ENCODE data around the gene CD19. TPM values are rescaled to one million over a fixed set of nuclear protein-coding genes. Genes with fewer than 3 reads are reported as not detected.
"Not testable (repeated sequence)": the region's sequence is repeated elsewhere in the genome, so short reads cannot be mapped to it uniquely, and the experiment has no call there.

The CD19 gene
- 10 to 100 TPM in 1 of 4 donors, 1 to 10 TPM in 1, not detected in 2; 6.3 to 85.8 TPM for total RNA-seq

- Histone ChIP-seq H3K36me3 (no peaks in the 10 kb centered on the region), H3K27ac (peak within 1 kb of the TSS in 2 of 4 donors; percentile 74 to 82), H3K9me3 (no peaks in the 10 kb centered on the region), H3K4me3 (peak within 1 kb of the TSS in 2 of 4 donors; percentile 40 to 51), H3K4me1 (peaks cover 0 to 11% (median 4%) of the 10 kb centered on the region in 4 donors), H3K27me3 (no peaks in the 10 kb centered on the region)
- TF ChIP-seq, protein P1, sequence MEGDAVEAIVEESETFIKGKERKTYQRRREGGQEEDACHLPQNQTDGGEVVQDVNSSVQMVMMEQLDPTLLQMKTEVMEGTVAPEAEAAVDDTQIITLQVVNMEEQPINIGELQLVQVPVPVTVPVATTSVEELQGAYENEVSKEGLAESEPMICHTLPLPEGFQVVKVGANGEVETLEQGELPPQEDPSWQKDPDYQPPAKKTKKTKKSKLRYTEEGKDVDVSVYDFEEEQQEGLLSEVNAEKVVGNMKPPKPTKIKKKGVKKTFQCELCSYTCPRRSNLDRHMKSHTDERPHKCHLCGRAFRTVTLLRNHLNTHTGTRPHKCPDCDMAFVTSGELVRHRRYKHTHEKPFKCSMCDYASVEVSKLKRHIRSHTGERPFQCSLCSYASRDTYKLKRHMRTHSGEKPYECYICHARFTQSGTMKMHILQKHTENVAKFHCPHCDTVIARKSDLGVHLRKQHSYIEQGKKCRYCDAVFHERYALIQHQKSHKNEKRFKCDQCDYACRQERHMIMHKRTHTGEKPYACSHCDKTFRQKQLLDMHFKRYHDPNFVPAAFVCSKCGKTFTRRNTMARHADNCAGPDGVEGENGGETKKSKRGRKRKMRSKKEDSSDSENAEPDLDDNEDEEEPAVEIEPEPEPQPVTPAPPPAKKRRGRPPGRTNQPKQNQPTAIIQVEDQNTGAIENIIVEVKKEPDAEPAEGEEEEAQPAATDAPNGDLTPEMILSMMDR (IDR thresholded peaks at IDR 0.05) = no peak
- no peak for TF ChIP-seq POLR2A (IDR thresholded peaks at IDR 0.05)
- DNase-seq = peak in 2 of 3 donors; percentile 75 to 78
These were observed at the start of gene CD19 for GRCh38 chr16:28931801-28932225. Gene CD19, plus strand, starts transcription at chr16:28931971. Its CDS starts 30 bp downstream, at chr16:28932001.

- no peak overlapping the region for H3K27ac ChIP-seq
- DNase-seq = no peak
- TF ChIP-seq POLR2A (IDR thresholded peaks at IDR 0.05) = no peak
- TF ChIP-seq, protein P1 (IDR thresholded peaks at IDR 0.05) = no peak
These were observed 49.1 kb upstream of the CD19 start for GRCh38 chr16:28882551-28883160.

GRCh38 chr16:28883221-28883996 lies 48.4 kb upstream of the CD19 start:
- Histone ChIP-seq H3K4me1 (peaks cover 0 to 15% (median 6%) of the 10 kb centered on the region in 4 donors), H3K27ac (no peak overlapping the region), H3K27me3 (no peaks in the 10 kb centered on the region), H3K4me3 (no peak overlapping the region), H3K36me3 (no peaks in the 10 kb centered on the region), H3K9me3 (no peaks in the 10 kb centered on the region)
- no peak for TF ChIP-seq POLR2A (IDR thresholded peaks at IDR 0.05)
- TF ChIP-seq, protein P1 (IDR thresholded peaks at IDR 0.05) = no peak
- DNase-seq = no peak

More at GRCh38 chr16:28882551-28883160, 49.1 kb upstream of the CD19 start:
- peaks cover 0 to 15% (median 6%) of the 10 kb centered on the region in 4 donors for H3K4me1 ChIP-seq
- no peaks in the 10 kb centered on the region for H3K36me3 ChIP-seq
- H3K27me3 ChIP-seq = no peaks in the 10 kb centered on the region
- H3K9me3 ChIP-seq = no peaks in the 10 kb centered on the region
- no peak overlapping the region for H3K4me3 ChIP-seq

- Histone ChIP-seq H3K27me3 (no peaks in the 10 kb centered on the region), H3K4me1 (peaks cover 0 to 12% (median 6%) of the 10 kb centered on the region in 4 donors), H3K4me3 (no peak overlapping the region), H3K27ac (no peak overlapping the region), H3K36me3 (no peaks in the 10 kb centered on the region), H3K9me3 (no peaks in the 10 kb centered on the region)
- no peak for DNase-seq
- TF ChIP-seq, protein P1 (IDR thresholded peaks at IDR 0.05) = no peak
- TF ChIP-seq POLR2A (IDR thresholded peaks at IDR 0.05) = no peak
These were observed 47.7 kb upstream of the CD19 start for GRCh38 chr16:28884045-28884444.

DNA sequence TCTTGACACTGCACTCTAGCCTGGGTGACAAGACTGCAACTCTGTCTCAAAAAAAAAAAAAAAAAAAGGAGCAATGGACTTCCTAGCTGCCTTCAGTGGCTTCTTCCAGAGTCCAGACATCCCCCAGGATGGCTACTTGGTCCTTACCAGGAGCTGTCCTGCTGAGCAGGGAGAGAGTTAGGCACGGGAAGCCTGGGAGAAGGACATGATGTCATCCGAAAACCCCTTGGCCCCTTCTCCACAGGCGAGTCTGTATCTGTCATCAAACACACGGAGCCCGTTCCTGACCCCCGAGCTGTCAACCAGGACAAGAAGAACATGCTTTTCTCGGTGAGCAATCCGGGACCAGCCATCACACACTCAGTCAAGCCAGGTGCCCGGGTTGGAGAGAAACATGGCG lies 44.8 kb upstream of the CD19 start:
- H3K4me1 ChIP-seq = no peaks in the 10 kb centered on the region
- TF ChIP-seq, protein P1 (IDR thresholded peaks at IDR 0.05) = no peak
- TF ChIP-seq POLR2A (IDR thresholded peaks at IDR 0.05) = no peak
- H3K27ac ChIP-seq = no peak overlapping the region
- H3K36me3 ChIP-seq = no peaks in the 10 kb centered on the region
- no peak for DNase-seq
- H3K27me3 ChIP-seq = no peaks in the 10 kb centered on the region
- no peak overlapping the region for H3K4me3 ChIP-seq
- H3K9me3 ChIP-seq = no peaks in the 10 kb centered on the region

DNA sequence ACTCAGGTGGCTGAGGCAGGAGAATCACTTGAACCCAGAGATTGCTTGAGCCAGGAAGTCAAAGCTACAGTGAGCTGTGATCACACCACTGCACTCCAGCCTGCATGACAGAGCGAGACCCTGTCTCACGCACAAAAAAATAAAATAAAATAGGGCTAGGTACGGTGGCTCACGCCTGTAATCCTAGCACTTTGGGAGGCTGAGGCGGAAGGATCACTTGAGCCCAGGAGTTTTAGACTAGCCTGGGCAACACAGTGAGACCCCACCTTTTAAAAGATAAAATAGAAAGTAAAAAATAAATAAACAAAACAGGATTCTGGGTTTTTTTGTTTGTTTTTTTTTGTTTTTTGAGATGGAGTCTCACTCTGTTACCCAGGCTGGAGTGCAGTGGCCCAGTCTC lies 41.4 kb upstream of the CD19 start:
- not testable (repeated sequence) for H3K9me3 ChIP-seq, DNase-seq, H3K4me3 ChIP-seq, H3K36me3 ChIP-seq, H3K4me1 ChIP-seq, H3K27ac ChIP-seq, H3K27me3 ChIP-seq
